22Rv1 (cell line): ENCODE results near the gene GABRB1.

Experiments
- CTCF ChIP-seq: fragments of 450-650 bp; IDR thresholded peaks from 2 replicates; pipeline ENCODE4 v1.5.1; 2017; ENCODE audit warnings: mild to moderate bottlenecking
- ZFX ChIP-seq: fragments of 450-650 bp; IDR thresholded peaks from 2 replicates; pipeline ENCODE4 v1.6.1; 2017; ENCODE audit warnings: antibody characterized with exemption, borderline replicate concordance

- no peak for TF ChIP-seq CTCF
- TF ChIP-seq ZFX = no peak
These were observed 56.9 kb downstream of the GABRB1 start for GRCh38 chr4:47088298-47088697.
